H1 (cell line): ENCODE data around the gene CREBL2. TPM values are rescaled to one million over a fixed set of nuclear protein-coding genes. Genes with fewer than 3 reads are reported as not detected.

Experiments
- CTCF ChIA-PET: fragments of 300-600 bp; sonication (Branson Sonifier 250); formaldehyde crosslinking; loops from one replicate; lab custom pipeline; 2021; ENCODE audit not compliant: partially characterized antibody; lab: Charles Lee
- POLR2A ChIA-PET: fragments of 300-600 bp; sonication (Branson Sonifier 250); formaldehyde crosslinking; loops from one replicate; lab custom pipeline; 2021; ENCODE audit warnings: inconsistent platforms; ENCODE audit not compliant: partially characterized antibody; lab: Charles Lee
- DNase-seq, 2 experiments: peaks; one replicate each; pipeline versions ENCODE4 v3.0.0 to v3.0.0-alpha.2; 2010 to 2022; ENCODE audit warnings: low spot score in 2 of 2, low read depth in 1 of 2, mixed read lengths in 1 of 2
- FAIRE-seq: peaks from 2 replicates; lab custom pipeline; 2011; peaks lifted over from hg19 to GRCh38; lab: Jason Lieb, UNC
- H2AFZ ChIP-seq: 2 replicates; pipeline ENCODE4 v1.8.1; 2012; ENCODE audit warnings: low read length, inconsistent platforms
- H2AK5ac ChIP-seq: 2 replicates; pipeline ENCODE4 v1.6.1; 2013; ENCODE audit warnings: low read depth, low read length
- H2BK120ac ChIP-seq: replicated peaks from 2 replicates; pipeline ENCODE3; 2013; ENCODE audit warnings: low read depth, low read length, inconsistent platforms
- H2BK12ac ChIP-seq: 2 replicates; pipeline ENCODE4 v1.6.1; 2013; ENCODE audit warnings: low read depth, low read length
- H2BK15ac ChIP-seq: 2 replicates; pipeline ENCODE4 v1.6.1; 2013; ENCODE audit warnings: low read length
- H2BK20ac ChIP-seq: 2 replicates; pipeline ENCODE4 v1.6.1; 2013; ENCODE audit warnings: low read length
- H2BK5ac ChIP-seq: 2 replicates; pipeline ENCODE4 v1.6.1; 2013; ENCODE audit warnings: low read depth, low read length
- H3K14ac ChIP-seq: 2 replicates; pipeline ENCODE4 v1.6.1; 2013; ENCODE audit warnings: inconsistent platforms; ENCODE audit not compliant: insufficient read length
- H3K18ac ChIP-seq: 2 replicates; pipeline ENCODE4 v1.6.1; 2013; ENCODE audit warnings: low read length; ENCODE audit errors: extremely low read depth
- H3K23ac ChIP-seq: 2 replicates; pipeline ENCODE4 v1.6.1; 2013; ENCODE audit warnings: inconsistent platforms; ENCODE audit not compliant: insufficient read length
- H3K23me2 ChIP-seq: 2 replicates; pipeline ENCODE4 v1.6.1; 2013; ENCODE audit warnings: low read depth, low read length
- H3K27ac ChIP-seq: 2 replicates; pipeline ENCODE4 v1.6.1; 2011; ENCODE audit warnings: low read depth, low read length, inconsistent platforms
- H3K27me3 ChIP-seq, 4 experiments: replicated peaks in 1 of 4; 1 replicate in 1 of 4; 2 replicates in 3 of 4; pipeline versions ENCODE4 v1.6.1 to v1.8.1; 2011 to 2013; ENCODE audit warnings: low read length in 3 of 4, mild to moderate bottlenecking in 3 of 4, inconsistent platforms in 2 of 4, mixed read lengths in 2 of 4, moderate library complexity in 1 of 4; ENCODE audit not compliant: control insufficient read depth in 3 of 4, insufficient read depth in 3 of 4; ENCODE audit errors: extremely low read depth in 1 of 4
- H3K36me3 ChIP-seq, 4 experiments: 2 replicates each; pipeline versions ENCODE4 v1.6.1 to v1.8.1; 2011 to 2013; ENCODE audit warnings: mild to moderate bottlenecking in 4 of 4, low read length in 3 of 4, moderate library complexity in 2 of 4, control low read depth in 1 of 4, inconsistent platforms in 1 of 4; ENCODE audit not compliant: insufficient read depth in 4 of 4, control insufficient read depth in 2 of 4
- H3K4ac ChIP-seq: replicated peaks from 2 replicates; pipeline ENCODE3; 2013; ENCODE audit warnings: low read length, low read depth, mixed read lengths, inconsistent platforms; ENCODE audit not compliant: insufficient read length
- H3K4me1 ChIP-seq, 4 experiments: replicated peaks in 1 of 4; 1 replicate in 1 of 4; 2 replicates in 3 of 4; pipeline versions ENCODE4 v1.6.1 to v1.8.1; 2011 to 2013; ENCODE audit warnings: low read length in 3 of 4, inconsistent platforms in 2 of 4, mixed read lengths in 1 of 4; ENCODE audit not compliant: insufficient read depth in 4 of 4, control insufficient read depth in 3 of 4
- H3K4me2 ChIP-seq, 2 experiments: 2 replicates each; pipeline versions ENCODE4 v1.6.1 to v1.8.1; 2011 to 2013; ENCODE audit warnings: low read depth in 2 of 2, low read length in 2 of 2, control low read depth in 1 of 2, inconsistent platforms in 1 of 2, mild to moderate bottlenecking in 1 of 2; ENCODE audit not compliant: insufficient read depth in 1 of 2
- H3K4me3 ChIP-seq, 4 experiments: fragments of 200-600, 300-600 bp in 1 of 4; sonication (generic), shearing (Covaris generic), sonication (Bioruptor Twin) in 1 of 4; 2 replicates each; pipeline versions ENCODE4 v1.5.1 to v1.8.1; 2011 to 2016; ENCODE audit warnings: low read length in 4 of 4, low read depth in 3 of 4, control low read depth in 2 of 4, inconsistent platforms in 2 of 4, mild to moderate bottlenecking in 2 of 4, mixed read lengths in 1 of 4, moderate library complexity in 1 of 4; ENCODE audit not compliant: insufficient read depth in 2 of 4; ENCODE audit errors: extremely low read depth in 1 of 4
- H3K56ac ChIP-seq: replicated peaks from 2 replicates; pipeline ENCODE3; 2013; ENCODE audit warnings: low read depth, mild to moderate bottlenecking, mixed read lengths, low read length, inconsistent platforms; ENCODE audit not compliant: insufficient read length
- H3K79me1 ChIP-seq: 2 replicates; pipeline ENCODE4 v1.6.1; 2013; ENCODE audit warnings: low read depth, low read length, control low read depth
- H3K79me2 ChIP-seq, 2 experiments: 2 replicates each; pipeline versions ENCODE4 v1.6.1 to v1.8.1; 2012 to 2013; ENCODE audit warnings: low read length in 2 of 2, mild to moderate bottlenecking in 2 of 2, inconsistent platforms in 1 of 2; ENCODE audit not compliant: insufficient read depth in 2 of 2, control insufficient read depth in 1 of 2
- H3K9ac ChIP-seq, 4 experiments: replicated peaks in 1 of 4; 1 replicate in 1 of 4; 2 replicates in 3 of 4; pipeline versions ENCODE4 v1.6.1 to v1.8.1; 2011 to 2013; ENCODE audit warnings: low read depth in 3 of 4, low read length in 3 of 4, control low read depth in 2 of 4, mild to moderate bottlenecking in 2 of 4, moderate library complexity in 2 of 4, inconsistent platforms in 1 of 4; ENCODE audit errors: extremely low read depth in 1 of 4
- H3K9me3 ChIP-seq, 2 experiments: 2 replicates each; pipeline versions ENCODE4 v1.6.1 to v1.8.1; 2012 to 2013; ENCODE audit warnings: mild to moderate bottlenecking in 2 of 2, moderate library complexity in 2 of 2, control low read depth in 1 of 2, inconsistent platforms in 1 of 2, low read depth in 1 of 2, low read length in 1 of 2, mixed read lengths in 1 of 2; ENCODE audit not compliant: insufficient read depth in 2 of 2
- H4K20me1 ChIP-seq, 2 experiments: replicated peaks in 1 of 2; 2 replicates each; pipeline versions ENCODE3 to v1.8.1; 2011 to 2013; ENCODE audit warnings: inconsistent platforms in 2 of 2, low read length in 2 of 2, mild to moderate bottlenecking in 1 of 2; ENCODE audit not compliant: insufficient read depth in 2 of 2, control insufficient read depth in 1 of 2
- H4K5ac ChIP-seq: 2 replicates; pipeline ENCODE4 v1.6.1; 2013; ENCODE audit warnings: low read length, low read depth, mixed read lengths, inconsistent platforms; ENCODE audit not compliant: insufficient read length
- H4K8ac ChIP-seq: 2 replicates; pipeline ENCODE4 v1.8.0; 2013; ENCODE audit warnings: mild to moderate bottlenecking, moderate library complexity, low read length, inconsistent platforms; ENCODE audit not compliant: insufficient read depth; ENCODE audit errors: extremely low read depth
- H4K91ac ChIP-seq: replicated peaks from 2 replicates; pipeline ENCODE3; 2013; ENCODE audit warnings: low read length, mixed read lengths, inconsistent platforms; ENCODE audit not compliant: insufficient read length
- BRCA1 ChIP-seq: IDR thresholded peaks from 2 replicates; pipeline ENCODE4 v1.6.1; 2012; ENCODE audit warnings: low read depth, low read length, improper control_type of control experiment
- CEBPB ChIP-seq: IDR thresholded peaks from 2 replicates; pipeline ENCODE4 v1.6.1; 2012; ENCODE audit warnings: low read depth, low read length
- WGBS, 2 experiments: shearing (Covaris generic) in 1 of 2; methylation state at CpG; one replicate each; pipeline versions ENCODE4 v1.1.6 to v1.1.7; 2013 to 2015; ENCODE audit warnings: low lambda C conversion rate in 2 of 2, mixed read lengths in 2 of 2, inconsistent platforms in 1 of 2, low coverage in 1 of 2, missing lambda C conversion rate in 1 of 2; ENCODE audit not compliant: insufficient replicate concordance in 2 of 2, insufficient coverage in 1 of 2, insufficient read length in 1 of 2; ENCODE audit errors: extremely low coverage in 1 of 2, missing lambda C conversion rate in 1 of 2; 5-methylcytosine and 5-hydroxymethylcytosine counted together
- polyA plus RNA-seq, 7 experiments: library from polyadenylated mRNA; depleted of rRNA in 3 of 7; stranded (reverse) in 5 of 7; unstranded in 2 of 7; fragments of >200 nt in 5 of 7; fragments of 200-250 nt in 2 of 7; gene quantifications; 1 replicate in 5 of 7; 2 replicates in 1 of 7; 4 replicates in 1 of 7; pipeline versions ENCODE4 v1.2.1 to v1.2.3, GENCODE V29; 2011 to 2013; ENCODE audit warnings: missing spikeins in 2 of 7, mixed read lengths in 2 of 7
- total RNA-seq: library from RNA; stranded (reverse); fragmentation: NEBNext Ultra II Directional; extraction: Animal tissue kit (Norgen Biotek cat#: 25700); gene quantifications from 2 replicates; pipeline ENCODE4 v1.2.1, GENCODE V29; 2021

Gene CREBL2
- total and polyA plus RNA-seq, 2 of the 8 experiments (the other 6 are each of a cell fraction or from before 2014, with no cell fraction given), result 9.8 to 18.3 TPM

GRCh38 chr12:12585115-12585863, 26.4 kb upstream of the CREBL2 start:
- CTCF ChIA-PET, result no interaction called here
- POLR2A ChIA-PET, result interaction anchor here (0.7 to 1.0 kb wide), 2 partner anchors 12 to 74 kb away, joined by 3 to 4 read pairs; no protein-coding TSS in a partner anchor
- WGBS, 2 experiments, result 86% methylated on average over 2 of the region's 2 CpGs; no CpG with 5 or more reads in 1 of the 2 experiments

More at GRCh38 chr12:12585115-12585863, 26.4 kb upstream of the CREBL2 start:
- Histone ChIP-seq H3K23me2 (peaks cover 9% of the 10 kb centered on the region; the same call in 1 of the 2 replicates), H3K9me3 (no peaks in the 10 kb centered on the region), H3K36me3 (no peaks in the 10 kb centered on the region), H3K18ac (no peak overlapping the region), H3K23ac (no peak overlapping the region), H3K4me3 (no peak overlapping the region), H4K20me1 (no peaks in the 10 kb centered on the region), H3K79me1 (no peaks in the 10 kb centered on the region), H3K4me2 (no peak overlapping the region), H3K4me1 (no peaks in the 10 kb centered on the region; a peak in 1 of 7 replicates), H2BK20ac (no peak overlapping the region), H4K8ac (no peak overlapping the region), H3K27me3 (no peaks in the 10 kb centered on the region), H2AFZ (no peak overlapping the region), H3K9ac (no peak overlapping the region), H4K91ac (no peak overlapping the region), H3K4ac (no peak overlapping the region), H3K27ac (no peak overlapping the region), H3K79me2 (no peaks in the 10 kb centered on the region), H2BK5ac (no peak overlapping the region), H3K14ac (no peak overlapping the region), H2AK5ac (no peak overlapping the region), H3K56ac (no peak overlapping the region), H2BK120ac (no peak overlapping the region), H2BK15ac (no peak overlapping the region), H4K5ac (no peak overlapping the region), H2BK12ac (no peak overlapping the region)
- DNase-seq, result no peak
- FAIRE-seq, result no peak
- no peak for TF ChIP-seq BRCA1
- TF ChIP-seq CEBPB, result peak; percentile 75
